Fibroblast of the conjunctiva (primary cell): ENCODE data around the gene LAMA5.

Source experiments
- DNase-seq: peaks from one replicate; pipeline ENCODE4 v3.0.0-alpha.2; 2010; ENCODE audit warnings: low read depth

LAMA5 gene

GRCh38 chr20:62289131-62289530 lies 78.0 kb downstream of the LAMA5 start:
- no peak for DNase-seq

- no peak for DNase-seq
Measured at GRCh38 chr20:62288535-62289105, 78.5 kb downstream of the LAMA5 start.

GRCh38 chr20:62287759-62288534 lies 79.2 kb downstream of the LAMA5 start:
- no peak for DNase-seq

- no peak for DNase-seq
Measured at GRCh38 chr20:62287129-62287528, 80.0 kb downstream of the LAMA5 start.

GRCh38 chr20:62286493-62287064 lies 80.5 kb downstream of the LAMA5 start:
- DNase-seq = no peak

GRCh38 chr20:62285722-62286121 lies 81.4 kb downstream of the LAMA5 start:
- DNase-seq = no peak

GRCh38 chr20:62285151-62285550 lies 82.0 kb downstream of the LAMA5 start:
- no peak for DNase-seq

GRCh38 chr20:62284448-62284847 lies 82.7 kb downstream of the LAMA5 start:
- DNase-seq = no peak

GRCh38 chr20:62282877-62283503 lies 84.1 kb downstream of the LAMA5 start:
- no peak for DNase-seq

GRCh38 chr20:62282103-62282502 lies 85.0 kb downstream of the LAMA5 start:
- no peak for DNase-seq

GRCh38 chr20:62281161-62281933 lies 85.8 kb downstream of the LAMA5 start:
- no peak for DNase-seq

- no peak for DNase-seq
Measured at GRCh38 chr20:62280303-62280702, 86.8 kb downstream of the LAMA5 start.

GRCh38 chr20:62277253-62277652 lies 89.9 kb downstream of the LAMA5 start:
- no peak for DNase-seq

- no peak for DNase-seq
Measured at GRCh38 chr20:62276439-62276838, 90.7 kb downstream of the LAMA5 start.

- no peak for DNase-seq
Measured at GRCh38 chr20:62275219-62275618, 91.9 kb downstream of the LAMA5 start.

GRCh38 chr20:62274332-62274950 lies 92.7 kb downstream of the LAMA5 start:
- no peak for DNase-seq

- no peak for DNase-seq
Measured at GRCh38 chr20:62273416-62273815, 93.7 kb downstream of the LAMA5 start.

GRCh38 chr20:62272200-62272599 lies 94.9 kb downstream of the LAMA5 start:
- DNase-seq = no peak

- DNase-seq = no peak
Measured at GRCh38 chr20:62269871-62270270, 97.2 kb downstream of the LAMA5 start.

GRCh38 chr20:62269378-62269777 lies 97.7 kb downstream of the LAMA5 start:
- DNase-seq = no peak

- no peak for DNase-seq
Measured at GRCh38 chr20:62268228-62268900, 98.7 kb downstream of the LAMA5 start.
